HepG2 (cell line): Measurements from ENCODE around the gene PARP15. TPM values are rescaled to one million over a fixed set of nuclear protein-coding genes. Genes with fewer than 3 reads are reported as not detected.

ENCODE experiments used
- ATAC-seq: fragments of 200-7000 bp; cut with Tn5 transposase; 3 replicates; pipeline ENCODE4 v1.9.1; 2020; ENCODE audit warnings: mild to moderate bottlenecking, moderate library complexity
- BruUV-seq: library from RNA; stranded (reverse); fragments of 400-500 nt; replicated peaks from 2 replicates; lab custom pipeline; 2021; lab: Mats Ljungman, UMichigan
- CTCF ChIA-PET: fragments of 300-600 bp; formaldehyde crosslinking; extraction: SDS; loops from one replicate; lab custom pipeline; 2021; ENCODE audit warnings: low total read pairs, inconsistent platforms, low intra/inter-chr PET ratio; lab: Yijun Ruan, JAX
- POLR2A ChIA-PET: fragments of 350-600 bp; sonication (Branson Sonifier 250); formaldehyde crosslinking; loops from one replicate; lab custom pipeline; 2020; ENCODE audit warnings: antibody characterized with exemption, inconsistent platforms; lab: Yijun Ruan, JAX
- DNase-seq: peaks from one replicate; pipeline ENCODE4 v3.0.0-alpha.2; 2015; ENCODE audit warnings: low spot score
- FAIRE-seq: peaks from 3 replicates; lab custom pipeline; 2011; peaks lifted over from hg19 to GRCh38; lab: Jason Lieb, UNC
- H2AFZ ChIP-seq: one replicate; pipeline ENCODE4 v1.6.1; 2011; ENCODE audit warnings: low read length, inconsistent platforms
- H3K27ac ChIP-seq: fragments of 300-600 bp; 3 replicates; pipeline ENCODE4 v1.8.0; 2011; ENCODE audit warnings: mixed run types, mild to moderate bottlenecking, mixed read lengths, low read length, inconsistent platforms; ENCODE audit not compliant: insufficient read depth; ENCODE audit errors: extremely low read length
- H3K27me3 ChIP-seq, 2 experiments: fragments of 200-600 bp in 1 of 2; 2 replicates in 1 of 2; 3 replicates in 1 of 2; pipeline versions ENCODE4 v1.6.0 to v1.8.0; 2011; ENCODE audit warnings: low read length in 2 of 2, mild to moderate bottlenecking in 2 of 2, moderate library complexity in 2 of 2, inconsistent platforms in 1 of 2; ENCODE audit not compliant: insufficient read depth in 2 of 2, control insufficient read depth in 1 of 2
- H3K36me3 ChIP-seq, 2 experiments: fragments of 200-600 bp in 1 of 2; replicated peaks in 1 of 2; 2 replicates in 1 of 2; 3 replicates in 1 of 2; pipeline versions ENCODE4 v1.5.1 to v1.8.0; 2011; ENCODE audit warnings: low read length in 2 of 2, inconsistent platforms in 1 of 2; ENCODE audit not compliant: insufficient read depth in 2 of 2, control insufficient read depth in 1 of 2
- H3K4me1 ChIP-seq: 2 replicates; pipeline ENCODE4 v1.5.1; 2012; ENCODE audit warnings: low read length, inconsistent platforms; ENCODE audit not compliant: insufficient read depth
- H3K4me2 ChIP-seq: 2 replicates; pipeline ENCODE4 v1.6.0; 2011; ENCODE audit warnings: low read depth, low read length, inconsistent platforms
- H3K4me3 ChIP-seq, 3 experiments: fragments of 200-600 bp in 1 of 3; sonication (generic), shearing (Covaris generic) in 1 of 3; replicated peaks in 1 of 3; 2 replicates each; pipeline ENCODE4 v1.5.1; 2011 to 2016; ENCODE audit warnings: low read length in 3 of 3, inconsistent platforms in 2 of 3, low read depth in 2 of 3, mild to moderate bottlenecking in 2 of 3, control low read depth in 1 of 3, mixed read lengths in 1 of 3; ENCODE audit not compliant: insufficient read depth in 1 of 3
- H3K79me2 ChIP-seq: one replicate; pipeline ENCODE4 v1.6.1; 2011; ENCODE audit warnings: low read length, inconsistent platforms; ENCODE audit not compliant: insufficient read depth
- H3K9ac ChIP-seq: 2 replicates; pipeline ENCODE4 v1.6.0; 2011; ENCODE audit warnings: mild to moderate bottlenecking, low read depth, low read length, inconsistent platforms; ENCODE audit not compliant: insufficient read depth
- H3K9me3 ChIP-seq: 2 replicates; pipeline ENCODE4 v1.5.1; 2012; ENCODE audit warnings: mild to moderate bottlenecking, low read length
- H4K20me1 ChIP-seq: 2 replicates; pipeline ENCODE4 v1.6.0; 2011; ENCODE audit warnings: inconsistent platforms, mild to moderate bottlenecking, low read length, moderate library complexity; ENCODE audit not compliant: insufficient read depth
- FOSL1 ChIP-seq: sonication (generic); formaldehyde crosslinking; IDR thresholded peaks from 2 replicates; pipeline ENCODE4 v1.9.0; 2021; ENCODE audit warnings: missing genetic modification reagents, borderline replicate concordance
- MED1 ChIP-seq: sonication (generic); formaldehyde crosslinking; IDR thresholded peaks from 2 replicates; pipeline ENCODE4 v1.4.0; 2020; ENCODE audit warnings: missing genetic modification reagents
- PRDM15 ChIP-seq: sonication (generic); formaldehyde crosslinking; IDR thresholded peaks from 2 replicates; pipeline ENCODE4 v1.4.0; 2020; ENCODE audit warnings: missing genetic modification reagents
- THRA ChIP-seq: sonication (generic); formaldehyde crosslinking; IDR thresholded peaks from 2 replicates; pipeline ENCODE4 v1.4.0; 2020; ENCODE audit warnings: missing genetic modification reagents, borderline replicate concordance
- XRCC5 ChIP-seq: fragments of 200-400 bp; formaldehyde crosslinking; optimal IDR thresholded peaks from 2 replicates; pipeline ENCODE3; 2017; ENCODE audit warnings: mild to moderate bottlenecking, low read length
- ZNF430 ChIP-seq: sonication (generic); formaldehyde crosslinking; IDR thresholded peaks from 2 replicates; pipeline ENCODE4 v1.9.0; 2021; ENCODE audit warnings: mild to moderate bottlenecking, missing genetic modification reagents
- ZNF570 ChIP-seq: sonication (generic); formaldehyde crosslinking; IDR thresholded peaks from 2 replicates; pipeline ENCODE4 v1.4.0; 2020; ENCODE audit warnings: mild to moderate bottlenecking, missing genetic modification reagents, borderline replicate concordance
- WGBS: methylation state at CpG from one replicate; pipeline ENCODE4 v1.1.6; 2017; ENCODE audit warnings: low lambda C conversion rate; 5-methylcytosine and 5-hydroxymethylcytosine counted together
- in situ Hi-C: cut with HindIII; loops from 2 replicates; pipeline ENCODE4 v1.10.0; 2017; ENCODE audit warnings: low pct_unique_long_range_greater_than_20kb; ENCODE audit not compliant: extremely low pct_ligation_motif_present
- intact Hi-C: fragments of 100-400 bp; cut with micrococcal nuclease; formaldehyde crosslinking; loops from one replicate; pipeline ENCODE4 v1.10.0; 2022; ENCODE audit not compliant: unreplicated experiment
- polyA plus RNA-seq, 8 experiments: library from polyadenylated mRNA; depleted of rRNA in 3 of 8; stranded (reverse) in 7 of 8; unstranded in 1 of 8; fragments of >200 nt; fragmentation: Illumina TruSeq in 4 of 8; extraction: Trizol in 4 of 8; gene quantifications; 2 replicates each; pipeline versions ENCODE4 v1.2.1 to v1.2.3, GENCODE V29; 2011 to 2016; ENCODE audit warnings: low read depth in 4 of 8, missing spikeins in 1 of 8, mixed read lengths in 1 of 8; ENCODE audit not compliant: insufficient read depth in 1 of 8
- total RNA-seq, 5 experiments: library from RNA; depleted of rRNA; stranded (reverse); fragments of >200 nt; fragmentation: Illumina TruSeq; extraction: Trizol; gene quantifications; 2 replicates each; pipeline ENCODE4 v1.2.3, GENCODE V29; 2016; ENCODE audit warnings: low read depth in 1 of 5

The PARP15 gene
- total and polyA plus RNA-seq, 2 of the 13 experiments (the other 11 are each of a cell fraction or from before 2014, with no cell fraction given) = 0.02 TPM; not detected in 1

DNA sequence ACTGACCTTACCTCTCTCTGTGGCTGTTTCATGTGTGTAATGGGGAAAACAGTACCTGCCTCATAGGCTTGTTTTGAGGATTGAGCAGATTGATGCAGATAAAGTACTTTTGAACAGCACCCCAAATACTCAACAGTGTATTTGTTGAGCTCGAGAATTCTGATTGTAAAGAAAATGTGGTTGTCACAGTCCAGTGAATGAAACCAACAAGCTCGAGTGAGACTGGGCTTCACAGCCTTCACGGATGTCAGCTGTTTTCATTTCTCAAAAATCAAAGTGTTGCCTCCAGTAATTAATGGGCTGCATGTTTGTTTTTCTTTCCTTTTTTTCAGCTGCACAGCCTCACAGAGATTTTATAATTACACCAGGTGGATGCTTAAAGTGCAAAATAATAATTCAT, 43.7 kb downstream of the PARP15 start:
- peaks cover 2 to 56% of the 10 kb centered on the region in 2 experiments for H3K27me3 ChIP-seq
- intact Hi-C loops = no loop called here
- BruUV-seq = no TSS peak

DNA sequence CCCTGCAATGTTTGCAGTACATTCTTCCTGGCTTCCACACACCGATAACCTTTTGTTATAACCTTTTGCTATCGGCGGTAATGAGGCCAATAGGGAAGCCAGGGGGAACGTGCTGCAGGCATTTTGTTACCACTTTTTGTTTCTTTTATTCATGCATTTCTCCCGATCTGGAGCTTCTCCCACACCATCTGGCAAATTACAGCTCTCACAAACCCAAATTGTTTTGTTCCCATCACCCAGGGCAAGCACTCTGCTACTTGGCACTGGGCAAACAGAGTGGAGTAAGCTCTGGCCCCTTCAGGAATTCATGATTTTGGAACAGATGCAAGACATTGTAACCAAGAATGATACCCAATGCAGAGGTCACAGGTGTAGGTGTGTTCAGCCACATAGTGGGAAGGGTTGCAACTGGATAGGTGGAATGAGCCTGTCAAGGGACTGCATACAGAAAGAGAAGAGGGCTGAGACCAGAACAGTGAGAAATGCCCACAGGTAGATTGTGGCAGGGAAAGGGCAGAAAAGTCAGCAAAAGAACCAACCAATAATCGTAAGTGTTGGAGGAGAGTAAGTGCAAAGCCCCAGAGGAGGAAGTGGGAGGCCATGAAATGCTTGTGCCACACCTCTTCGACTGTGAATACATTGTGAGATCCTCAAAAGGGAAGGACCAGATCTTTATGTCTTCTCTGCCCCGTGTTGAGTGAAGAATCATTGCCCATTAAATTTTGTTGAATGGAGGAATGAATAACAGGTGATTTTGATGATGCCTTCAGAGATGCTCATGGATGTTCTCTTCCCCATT, 45.8 kb downstream of the PARP15 start:
- Histone ChIP-seq H3K27ac (no peak overlapping the region), H3K27me3 (peaks cover 2 to 51% of the 10 kb centered on the region in 2 experiments), H3K9me3 (no peaks in the 10 kb centered on the region), H3K79me2 (no peaks in the 10 kb centered on the region), H4K20me1 (no peaks in the 10 kb centered on the region), H3K9ac (no peak overlapping the region), H3K4me2 (no peak overlapping the region), H3K4me1 (no peaks in the 10 kb centered on the region), H3K36me3 (no peaks in the 10 kb centered on the region), H2AFZ (no peak overlapping the region), H3K4me3 (no peak overlapping the region)
- 34% methylated on average over 8 of the region's 8 CpGs for WGBS
- BruUV-seq = no TSS peak
- in situ Hi-C loops = no loop called here
- POLR2A ChIA-PET = no interaction called here
- intact Hi-C loops = no loop called here
- DNase-seq (no peak), ATAC-seq (no peak), FAIRE-seq (no peak)
- CTCF ChIA-PET = no interaction called here
- TF ChIP-seq ZNF570 (CRISPR knock-in tag) = no peak
- TF ChIP-seq XRCC5 = no peak
- no peak for TF ChIP-seq MED1 (CRISPR knock-in tag)
- TF ChIP-seq THRA (CRISPR knock-in tag) = no peak
- TF ChIP-seq PRDM15 (CRISPR knock-in tag) = no peak
- no peak for TF ChIP-seq FOSL1 (CRISPR knock-in tag)

More for the DNA sequence above, 43.7 kb downstream of the PARP15 start:
- TF ChIP-seq MED1 (CRISPR knock-in tag) (no peak), ZNF430 (no peak)
- Histone ChIP-seq H3K4me1 (no peaks in the 10 kb centered on the region), H3K79me2 (no peaks in the 10 kb centered on the region), H3K4me3 (no peak overlapping the region), H3K9ac (no peak overlapping the region), H3K36me3 (no peaks in the 10 kb centered on the region), H3K9me3 (no peaks in the 10 kb centered on the region), H4K20me1 (no peaks in the 10 kb centered on the region), H2AFZ (no peak overlapping the region), H3K4me2 (no peak overlapping the region), H3K27ac (no peak overlapping the region)
- no peak for ATAC-seq
- POLR2A ChIA-PET = no interaction called here
- WGBS = 3% methylated on average over 3 of the region's 3 CpGs
- no peak for FAIRE-seq
- CTCF ChIA-PET = no interaction called here
- no peak for DNase-seq
- in situ Hi-C loops = no loop called here
